Measurements from ENCODE around the gene CERS2.
A peak's percentile ranks its signal among the peaks of the same experiment; 100 is the strongest.

Gene CERS2, protein sequence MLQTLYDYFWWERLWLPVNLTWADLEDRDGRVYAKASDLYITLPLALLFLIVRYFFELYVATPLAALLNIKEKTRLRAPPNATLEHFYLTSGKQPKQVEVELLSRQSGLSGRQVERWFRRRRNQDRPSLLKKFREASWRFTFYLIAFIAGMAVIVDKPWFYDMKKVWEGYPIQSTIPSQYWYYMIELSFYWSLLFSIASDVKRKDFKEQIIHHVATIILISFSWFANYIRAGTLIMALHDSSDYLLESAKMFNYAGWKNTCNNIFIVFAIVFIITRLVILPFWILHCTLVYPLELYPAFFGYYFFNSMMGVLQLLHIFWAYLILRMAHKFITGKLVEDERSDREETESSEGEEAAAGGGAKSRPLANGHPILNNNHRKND

DNA sequence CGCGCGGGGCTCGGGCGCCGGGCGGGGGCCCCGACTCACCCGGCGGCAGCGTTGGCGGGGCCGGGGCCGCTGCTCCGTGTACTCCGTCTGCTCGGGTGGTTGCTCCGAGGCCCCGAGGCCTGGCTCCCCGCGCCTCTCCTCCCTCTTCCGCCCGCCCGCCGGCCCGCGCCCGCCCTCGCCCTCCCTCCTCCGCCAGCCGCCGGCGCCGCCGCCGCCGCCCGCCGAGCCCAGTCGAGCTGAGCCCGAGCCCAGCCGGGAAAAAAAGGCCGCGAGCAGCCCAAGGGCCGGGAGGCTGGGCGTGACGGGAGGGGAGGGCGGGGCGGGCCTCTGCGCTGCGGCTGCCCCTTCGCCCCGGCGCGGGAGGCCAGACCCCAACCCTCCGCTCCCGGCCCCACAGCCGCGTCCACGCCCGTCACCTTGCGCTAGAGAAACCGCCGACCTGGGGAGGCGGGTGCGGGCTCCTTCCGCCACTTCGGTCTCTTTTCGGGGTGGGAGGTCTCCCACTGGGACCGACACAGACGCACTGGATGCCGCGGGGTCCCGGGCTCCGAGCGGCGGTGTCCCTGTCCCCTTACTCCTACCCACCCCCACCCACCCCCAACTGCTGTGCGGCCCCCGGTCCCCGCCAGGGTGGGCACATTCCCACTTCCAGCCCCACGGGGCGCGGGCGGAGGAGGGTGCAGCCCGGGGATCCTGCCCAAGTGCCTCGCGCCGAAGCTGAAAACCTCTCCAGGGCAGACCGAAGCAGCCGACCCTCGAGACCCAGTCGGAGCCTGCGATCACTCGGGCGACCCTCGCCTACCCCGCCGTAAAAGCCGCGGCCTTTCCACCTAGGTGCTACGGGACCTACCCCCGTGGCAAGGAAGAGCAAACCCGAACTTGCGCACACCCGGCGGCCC, at the start of gene CERS2:
Gene CERS2, minus strand, starts transcription at position 256 of the 899 bp plus-strand sequence. CDS start 5,745 bp downstream, outside the sequence.
- in situ Hi-C loops (cut with MboI; ENCODE audit: low pct_unique_long_range_greater_than_20kb, low sequenced_read_pairs) = no loop called here
- peak; percentile 58 for DNase-seq

DNA sequence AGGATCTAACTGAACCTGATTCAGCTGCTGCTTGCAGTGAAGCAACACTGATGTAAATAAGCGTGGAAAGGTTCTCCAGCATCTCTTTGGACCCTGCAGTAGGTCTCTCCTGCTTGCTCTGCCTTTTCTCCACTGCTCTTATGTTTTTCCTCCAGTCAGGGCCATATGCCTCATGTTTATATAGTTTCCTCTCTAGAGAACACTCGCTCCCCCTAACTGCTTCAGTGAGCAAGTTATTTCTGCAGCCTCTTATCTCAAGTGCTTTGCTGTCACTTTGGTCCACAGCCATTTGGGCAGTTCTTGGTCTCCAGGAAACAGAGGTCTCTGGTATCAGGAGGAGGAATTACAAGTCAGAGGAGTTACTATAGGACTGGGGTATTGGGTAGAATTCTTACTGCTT, 38.9 kb upstream of the CERS2 start:
- in situ Hi-C loops (cut with MboI; ENCODE audit: low pct_unique_long_range_greater_than_20kb, low sequenced_read_pairs) = no loop called here
- DNase-seq = peak; percentile 68

DNA sequence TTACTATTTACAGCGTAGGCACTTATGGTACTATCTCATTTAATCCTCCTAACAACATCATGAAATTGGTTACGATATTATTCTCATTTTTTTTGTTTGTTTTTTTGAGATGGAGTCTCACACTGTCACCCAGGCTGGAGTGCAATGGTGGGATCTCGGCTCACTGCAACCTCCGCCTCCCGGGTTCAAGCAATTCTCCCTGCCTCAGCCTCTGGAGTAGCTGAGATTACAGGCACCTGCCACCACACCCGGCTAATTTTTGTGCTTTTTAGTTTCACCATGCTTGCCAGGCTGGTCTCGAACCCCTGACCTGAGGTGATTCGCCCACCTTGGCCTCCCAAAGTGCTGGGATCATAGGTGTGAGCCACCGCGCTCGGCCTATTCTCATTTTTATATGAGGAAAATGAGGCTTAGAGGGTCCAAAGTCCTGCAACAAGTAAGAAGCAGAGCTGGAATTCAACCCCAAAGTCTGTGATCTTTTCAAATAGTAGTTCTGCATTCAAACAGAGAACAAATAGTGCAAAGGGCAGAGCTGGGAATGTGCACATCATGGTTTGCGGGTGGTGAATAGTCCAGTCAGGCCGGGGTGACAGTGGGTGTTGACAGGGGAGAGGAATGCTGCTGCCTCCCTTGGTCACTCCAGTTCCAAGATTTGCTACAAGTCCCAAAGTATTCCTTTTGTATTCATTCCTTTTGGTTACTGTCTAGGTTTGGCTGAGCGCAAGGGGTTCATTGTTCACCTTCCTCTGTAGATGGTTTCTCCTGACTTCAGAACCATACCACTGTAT, 38.2 kb upstream of the CERS2 start:
- in situ Hi-C loops (cut with MboI; ENCODE audit: low pct_unique_long_range_greater_than_20kb, low sequenced_read_pairs) = no loop called here
- DNase-seq = no peak

DNA sequence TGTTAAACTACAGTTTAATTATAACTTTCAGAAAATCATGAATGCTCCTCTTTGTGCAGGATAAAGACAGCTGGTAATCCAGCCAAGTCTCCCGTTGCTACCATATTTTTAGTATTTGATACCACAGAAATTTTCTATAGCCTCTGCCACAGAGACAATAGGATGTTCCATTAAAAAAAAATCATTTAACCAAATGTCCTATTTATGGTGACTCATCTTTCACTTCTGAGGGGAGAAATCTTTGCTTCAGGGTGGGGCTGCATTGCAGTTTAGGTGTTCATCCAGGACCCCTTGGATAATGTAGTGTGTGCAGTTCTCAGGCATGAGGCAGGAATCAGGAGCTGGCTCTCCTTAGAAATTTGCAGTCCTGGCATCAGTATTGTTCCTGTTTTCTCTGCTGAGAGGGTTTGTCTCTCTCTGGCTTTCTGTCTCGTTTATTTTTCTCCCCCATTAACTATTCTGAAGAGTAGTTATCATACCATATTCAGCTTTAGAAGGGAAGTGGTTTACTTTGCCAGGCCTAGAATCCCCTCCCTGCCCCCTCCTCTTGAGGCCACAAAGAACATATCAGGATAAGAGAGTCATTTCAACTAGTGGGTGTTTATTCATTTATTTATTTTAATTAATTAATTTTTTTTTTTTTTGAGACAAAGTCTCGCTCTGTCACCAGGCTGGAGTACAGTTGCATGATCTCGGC, 36.7 kb upstream of the CERS2 start:
- in situ Hi-C loops (cut with MboI; ENCODE audit: low pct_unique_long_range_greater_than_20kb, low sequenced_read_pairs) = no loop called here
- DNase-seq = peak; percentile 62

DNA sequence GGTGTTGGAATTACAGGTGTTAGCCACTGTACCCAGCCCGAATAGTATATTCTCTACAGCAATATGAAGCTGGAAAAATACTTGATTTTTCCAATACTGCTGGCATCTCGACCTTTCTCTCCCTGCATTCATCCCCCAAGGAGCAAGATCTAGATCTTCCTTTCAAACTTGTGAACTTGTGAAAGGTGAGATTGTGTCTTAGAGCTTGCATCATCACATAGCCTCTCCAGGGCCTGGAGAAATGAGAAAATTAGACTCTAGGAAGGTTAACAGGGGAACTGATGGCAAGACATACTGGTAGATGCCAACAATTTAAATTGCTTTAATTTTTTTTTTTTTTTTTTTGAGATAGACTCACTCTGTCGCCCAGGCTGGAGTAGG, 35.7 kb upstream of the CERS2 start:
- no peak for DNase-seq
- in situ Hi-C loops (cut with MboI; ENCODE audit: low pct_unique_long_range_greater_than_20kb, low sequenced_read_pairs) = no loop called here

DNA sequence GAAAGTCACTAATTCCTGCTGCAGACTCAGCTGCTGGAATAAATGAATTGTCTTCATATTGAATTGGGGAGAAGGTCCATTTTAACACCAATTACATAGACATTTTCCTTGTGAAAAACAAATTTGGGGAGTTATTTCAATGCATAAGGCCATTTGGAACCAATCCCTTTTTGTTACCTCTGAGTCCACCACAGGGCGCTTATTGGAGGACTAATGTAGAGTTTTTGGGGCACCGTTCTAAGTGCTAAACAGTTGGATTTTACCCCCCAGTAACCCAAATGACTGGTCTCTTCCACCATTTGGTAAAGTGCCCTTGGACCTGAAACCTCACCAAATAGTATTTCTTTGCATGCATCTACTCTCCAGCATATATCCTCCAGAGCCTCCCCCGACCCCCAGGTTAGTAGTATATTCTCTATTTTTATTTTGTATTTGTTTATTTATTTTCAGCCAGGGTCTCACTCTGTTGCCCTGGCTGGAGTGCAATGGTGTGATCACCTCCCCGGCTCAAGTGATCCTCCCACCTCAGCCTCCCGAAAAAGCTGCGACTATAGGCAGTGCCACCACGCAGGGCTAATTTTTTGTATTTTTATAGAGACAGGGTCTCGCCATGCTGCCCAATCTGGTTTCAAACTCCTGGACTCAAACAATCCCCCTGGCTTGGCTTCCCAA, 35.2 kb upstream of the CERS2 start:
- no peak for DNase-seq
- in situ Hi-C loops (cut with MboI; ENCODE audit: low pct_unique_long_range_greater_than_20kb, low sequenced_read_pairs) = no loop called here

DNA sequence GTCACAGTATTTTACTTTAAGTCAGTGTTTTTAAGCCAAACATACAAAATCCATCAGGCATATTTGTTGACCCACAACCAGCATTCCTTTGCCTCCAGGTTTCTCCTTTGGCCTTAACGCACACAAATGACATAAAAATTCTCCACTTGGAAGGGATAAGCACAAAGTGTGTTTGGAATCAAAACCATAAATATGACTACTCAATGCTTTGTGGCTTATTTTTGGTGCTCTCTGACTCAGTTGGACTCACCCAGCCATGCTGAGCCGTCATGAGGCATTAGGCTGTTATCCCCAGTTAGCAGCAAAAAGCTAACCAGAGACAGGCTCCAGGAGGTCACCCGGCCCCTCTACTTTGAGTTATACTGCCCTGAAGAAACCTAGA, 34.6 kb upstream of the CERS2 start:
- in situ Hi-C loops (cut with MboI; ENCODE audit: low pct_unique_long_range_greater_than_20kb, low sequenced_read_pairs) = no loop called here
- DNase-seq = no peak

DNA sequence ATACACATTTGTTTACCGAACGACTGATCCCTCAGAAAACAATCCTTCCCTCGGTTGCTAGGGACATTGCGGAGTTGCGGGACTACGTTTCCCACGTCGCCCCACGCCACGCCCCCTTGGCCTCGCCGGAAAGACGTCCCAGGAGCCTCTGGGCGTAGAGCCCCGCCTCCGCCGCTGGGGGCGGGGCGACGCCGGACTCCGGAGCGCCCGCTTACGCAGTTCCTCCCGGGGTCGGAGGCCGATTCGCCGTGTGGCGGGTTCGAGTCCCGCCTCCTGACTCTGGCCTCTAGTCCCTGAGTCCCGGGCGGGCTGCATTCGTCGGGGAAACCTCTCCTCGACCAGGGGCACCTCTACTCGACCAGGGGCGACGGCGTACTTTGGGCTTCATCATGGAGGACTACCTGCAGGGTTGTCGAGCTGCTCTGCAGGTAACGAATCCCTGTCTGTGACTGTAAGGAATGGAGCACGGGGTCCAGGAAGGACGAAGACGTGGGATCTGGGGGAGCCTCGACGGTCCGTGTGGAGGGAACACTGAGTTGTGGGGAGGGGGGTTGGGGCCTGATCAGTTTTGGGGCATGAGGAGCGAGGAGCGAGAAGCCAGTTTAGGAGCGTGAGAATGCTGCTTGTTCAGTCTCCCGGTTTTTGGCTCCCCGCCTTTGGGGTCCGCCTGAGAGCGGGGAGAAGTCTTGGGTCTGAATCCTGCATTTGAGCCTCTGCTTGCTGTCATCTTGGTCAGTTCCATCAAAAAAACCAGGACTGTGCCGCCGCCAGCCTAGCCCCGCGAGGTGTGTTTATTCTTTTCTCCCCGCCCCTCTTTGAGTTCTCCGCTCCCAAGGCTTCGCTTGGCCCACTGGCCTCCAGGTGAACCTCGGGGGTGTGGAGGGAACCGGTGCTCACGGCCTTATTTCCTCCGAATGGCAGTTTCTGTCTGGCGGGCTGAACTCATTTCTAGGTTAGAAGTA, 33.9 kb upstream of the CERS2 start, which contains the start of gene PRUNE1:
Gene PRUNE1, plus strand, starts transcription at position 206 of the 962 bp plus-strand sequence. Its CDS starts 184 bp downstream, at position 390.
- DNase-seq = peak; percentile 95
- in situ Hi-C loops (cut with MboI; ENCODE audit: low pct_unique_long_range_greater_than_20kb, low sequenced_read_pairs) = no loop called here

DNA sequence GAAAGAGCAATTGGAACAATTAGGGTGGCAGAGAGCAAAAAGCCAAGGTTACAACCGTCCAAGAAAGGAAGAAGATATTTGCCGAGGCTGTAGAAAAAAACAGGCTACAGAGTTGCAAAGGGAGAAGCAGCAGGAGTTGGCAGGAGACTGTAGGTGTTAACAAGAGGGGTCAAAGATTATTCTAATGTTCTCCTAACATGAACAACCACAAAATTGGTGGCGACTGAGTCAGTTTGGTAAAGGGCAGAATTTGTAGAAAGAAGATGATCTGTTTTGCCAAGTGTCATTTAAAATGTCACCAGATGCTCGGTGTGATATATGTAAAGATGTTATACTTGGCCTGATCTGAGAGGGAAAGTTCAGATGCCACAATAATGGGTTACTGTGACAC, 33.2 kb upstream of the CERS2 start:
- in situ Hi-C loops (cut with MboI; ENCODE audit: low pct_unique_long_range_greater_than_20kb, low sequenced_read_pairs) = no loop called here
- DNase-seq = no peak

DNA sequence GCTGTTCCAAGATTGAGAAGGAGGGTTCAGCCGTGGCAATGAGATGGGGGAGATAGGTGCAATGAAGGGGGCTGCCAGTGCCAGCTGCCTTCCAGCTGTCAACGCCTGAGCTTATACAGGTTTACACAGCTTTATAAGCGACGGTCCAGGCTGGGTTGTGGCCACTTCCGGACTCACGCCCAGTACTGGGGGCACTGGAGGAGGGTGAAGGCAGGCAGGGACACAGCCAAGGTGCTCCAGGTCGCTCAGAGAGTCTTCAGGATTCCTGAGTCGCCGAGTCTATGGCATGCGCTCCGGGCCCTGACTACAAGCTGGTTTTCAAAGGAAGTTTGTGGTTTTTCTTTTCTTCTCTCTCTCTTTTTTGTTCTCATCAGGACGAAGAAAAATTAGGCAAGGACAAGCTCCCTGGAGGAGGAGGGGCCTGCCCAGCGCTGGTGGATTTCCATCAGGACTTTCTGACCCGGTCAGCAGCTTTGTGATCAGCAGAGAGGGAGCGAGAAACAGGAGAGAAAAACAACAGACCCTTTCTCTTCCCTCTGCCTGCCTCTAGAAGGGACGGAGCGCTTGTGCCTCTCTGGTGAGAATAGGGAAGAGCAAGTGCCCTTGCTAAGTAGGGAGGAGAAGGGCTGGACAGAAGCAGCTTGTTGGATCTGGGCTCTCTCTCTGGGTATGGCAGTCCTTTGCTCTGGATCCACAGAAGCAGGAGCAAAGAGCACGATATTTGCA, 31.9 kb upstream of the CERS2 start, which contains the start of gene MINDY1:
Gene MINDY1, minus strand, starts transcription at position 576 of the 726 bp plus-strand sequence. CDS start 4,285 bp downstream, outside the sequence.
- peak; percentile 83 for DNase-seq
- in situ Hi-C loops (cut with MboI; ENCODE audit: low pct_unique_long_range_greater_than_20kb, low sequenced_read_pairs) = no loop called here

DNA sequence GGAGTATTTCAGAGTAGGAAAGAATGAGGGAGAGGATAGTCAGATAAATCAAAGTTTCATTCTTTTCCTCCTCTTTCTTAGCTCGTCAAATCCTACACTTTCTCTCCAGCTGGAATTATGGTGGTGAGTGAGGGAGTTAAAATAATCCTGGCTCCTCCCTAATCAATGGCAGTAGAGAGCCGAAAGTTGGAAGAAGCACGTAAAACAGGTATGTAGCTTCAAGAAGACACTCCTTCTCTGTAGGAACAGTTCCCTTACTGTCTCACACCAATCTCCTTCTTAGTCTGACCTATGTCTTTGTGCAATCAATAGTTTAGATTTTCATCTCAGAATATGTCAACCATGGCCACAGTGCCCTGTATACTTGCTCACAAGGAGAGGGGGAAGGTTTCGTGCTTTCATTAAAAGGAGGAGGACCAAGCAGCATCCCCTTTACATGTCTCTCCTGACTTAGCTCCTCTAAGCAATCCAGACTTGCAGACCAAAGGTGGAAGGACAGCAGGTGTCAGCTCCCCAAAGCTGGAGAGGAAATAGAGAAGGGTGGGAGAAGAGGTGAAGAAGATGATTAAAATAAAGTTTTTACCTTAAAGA, 31.2 kb upstream of the CERS2 start:
- no peak for DNase-seq
- in situ Hi-C loops (cut with MboI; ENCODE audit: low pct_unique_long_range_greater_than_20kb, low sequenced_read_pairs) = no loop called here

DNA sequence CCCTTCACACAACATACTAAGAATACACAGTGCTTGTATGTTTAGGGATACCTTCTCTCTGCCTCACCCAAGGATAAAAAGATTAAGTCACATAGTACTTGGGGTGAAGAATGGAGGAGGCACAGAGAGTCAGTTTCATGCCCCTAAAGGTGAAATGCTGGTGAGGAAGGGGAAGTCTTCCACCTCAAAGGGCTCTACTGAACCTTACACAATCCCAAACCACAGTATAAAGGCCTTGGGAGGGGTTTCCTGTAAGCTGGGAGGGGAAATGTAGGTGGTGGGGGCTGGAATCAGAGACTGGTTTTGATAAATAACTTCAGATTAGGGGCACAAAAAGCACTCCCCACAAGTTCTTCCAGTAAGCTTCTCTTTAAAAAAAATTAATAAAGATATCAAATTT, 28.5 kb upstream of the CERS2 start:
- in situ Hi-C loops (cut with MboI; ENCODE audit: low pct_unique_long_range_greater_than_20kb, low sequenced_read_pairs) = no loop called here
- DNase-seq = peak; percentile 64

DNA sequence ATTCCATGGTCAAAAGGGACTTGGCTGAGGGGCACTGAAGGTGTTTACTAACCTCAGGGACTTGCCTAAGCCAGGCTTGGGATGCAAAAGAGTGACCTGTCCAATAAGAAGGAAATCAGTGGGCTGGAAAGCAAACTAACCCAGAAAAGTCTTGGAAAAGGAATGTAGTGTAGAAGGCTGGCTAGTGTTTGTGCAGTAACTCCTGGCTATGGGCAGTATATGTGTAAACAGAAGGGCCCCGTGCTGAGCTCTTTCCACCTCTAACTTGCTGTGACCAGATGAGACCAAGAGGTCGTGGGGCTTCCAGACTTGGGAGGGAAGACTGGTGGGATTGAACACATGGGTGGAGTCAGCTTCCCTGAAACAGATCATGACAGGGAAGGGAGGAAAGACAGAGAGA, 28.0 kb upstream of the CERS2 start:
- in situ Hi-C loops (cut with MboI; ENCODE audit: low pct_unique_long_range_greater_than_20kb, low sequenced_read_pairs) = no loop called here
- no peak for DNase-seq

DNA sequence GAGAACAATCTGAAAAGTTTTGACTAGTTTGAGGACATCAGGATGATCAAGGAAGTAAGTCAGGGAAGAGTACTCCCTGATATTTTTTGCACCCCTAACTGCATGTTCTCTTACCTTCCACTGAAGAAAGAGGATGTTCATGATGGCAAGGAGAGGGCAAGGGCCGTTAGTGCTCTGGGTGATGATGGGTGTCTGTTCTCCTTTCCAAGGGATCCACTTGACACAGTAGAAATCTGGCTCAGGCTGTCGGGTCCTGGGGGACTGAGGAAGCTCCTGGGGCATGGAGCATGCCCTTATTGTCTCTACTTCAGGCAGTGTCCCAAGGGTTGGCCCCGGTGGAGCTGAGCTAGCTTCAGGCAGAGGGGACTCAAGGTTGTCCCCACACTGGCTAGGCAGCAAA, 27.4 kb upstream of the CERS2 start:
- no peak for DNase-seq
- in situ Hi-C loops (cut with MboI; ENCODE audit: low pct_unique_long_range_greater_than_20kb, low sequenced_read_pairs) = no loop called here

DNA sequence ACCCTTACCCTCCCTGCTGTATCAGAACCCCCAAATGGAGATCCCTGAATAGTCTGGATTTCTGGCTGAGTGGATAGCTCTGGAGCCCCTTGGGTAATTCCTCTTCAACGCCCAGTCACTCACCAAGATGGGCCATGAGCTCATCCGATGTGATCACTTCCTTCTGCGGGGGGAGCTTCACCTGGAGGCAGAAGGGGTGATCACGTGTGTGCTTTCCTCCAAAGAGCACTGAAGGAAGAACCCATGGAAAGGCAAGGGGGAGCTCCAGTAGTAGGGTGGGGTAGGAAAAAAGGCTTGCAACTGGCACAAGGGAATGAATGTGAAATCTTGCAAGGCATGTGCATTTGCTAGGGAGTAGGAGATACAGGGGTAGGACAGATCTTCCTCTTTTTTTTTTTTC, 27.0 kb upstream of the CERS2 start:
- peak; percentile 51 for DNase-seq
- in situ Hi-C loops (cut with MboI; ENCODE audit: low pct_unique_long_range_greater_than_20kb, low sequenced_read_pairs) = no loop called here

DNA sequence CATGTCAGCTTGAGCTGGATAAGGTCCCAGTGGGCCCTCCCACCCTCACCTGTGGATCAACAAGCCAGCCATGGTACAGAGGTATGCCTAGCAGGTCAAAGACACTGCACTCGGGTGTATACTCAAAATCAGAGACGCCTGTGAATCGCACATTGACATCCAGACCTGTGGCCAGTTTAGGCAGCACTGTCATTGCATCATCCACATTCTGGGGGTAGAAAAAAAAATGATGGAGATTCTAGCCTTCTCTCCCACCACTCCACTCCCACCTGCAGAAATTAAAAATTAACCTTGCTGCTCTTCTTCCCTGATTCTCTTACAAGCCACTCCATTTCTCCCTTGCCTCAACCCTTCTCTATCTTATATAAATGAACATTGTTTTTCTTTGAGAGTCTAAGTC, 25.8 kb upstream of the CERS2 start:
- no peak for DNase-seq
- in situ Hi-C loops (cut with MboI; ENCODE audit: low pct_unique_long_range_greater_than_20kb, low sequenced_read_pairs) = no loop called here

All from KBM-7 (cell line).